Calu3 (cell line): ENCODE data around the gene NUBP1. TPM values are rescaled to one million over a fixed set of nuclear protein-coding genes. Genes with fewer than 3 reads are reported as not detected.

Experiments
- BruUV-seq: library from RNA; stranded (reverse); fragments of 400-500 nt; replicated peaks from 2 replicates; lab custom pipeline; 2021; lab: Mats Ljungman, UMichigan
- CTCF ChIA-PET: fragments of 300-600 bp; sonication (Branson Sonifier 250); formaldehyde crosslinking; loops from one replicate; lab custom pipeline; 2022; ENCODE audit warnings: antibody characterized with exemption; lab: Charles Lee
- DNase-seq: peaks from one replicate; pipeline ENCODE4 v3.0.0; 2022
- H3K27ac Mint-ChIP-seq: one replicate; pipeline ENCODE4 v1.8.0; 2022; ENCODE audit warnings: mixed read lengths; ENCODE audit not compliant: unreplicated experiment
- H3K27me3 Mint-ChIP-seq: one replicate; pipeline ENCODE4 v1.8.0; 2022; ENCODE audit warnings: mixed read lengths; ENCODE audit not compliant: unreplicated experiment
- H3K36me3 Mint-ChIP-seq: one replicate; pipeline ENCODE4 v1.8.0; 2022; ENCODE audit warnings: mild to moderate bottlenecking, moderate library complexity, mixed read lengths; ENCODE audit not compliant: insufficient read depth, unreplicated experiment
- H3K4me1 Mint-ChIP-seq: one replicate; pipeline ENCODE4 v1.8.0; 2022; ENCODE audit warnings: mild to moderate bottlenecking, low read depth, mixed read lengths; ENCODE audit not compliant: unreplicated experiment
- H3K4me3 Mint-ChIP-seq: one replicate; pipeline ENCODE4 v1.8.0; 2022; ENCODE audit warnings: mild to moderate bottlenecking, low read depth, moderate library complexity, mixed read lengths; ENCODE audit not compliant: unreplicated experiment
- H3K9me3 Mint-ChIP-seq: one replicate; pipeline ENCODE4 v1.8.0; 2022; ENCODE audit warnings: low read depth, mixed read lengths; ENCODE audit not compliant: unreplicated experiment
- CTCF ChIP-seq: fragments of 200-600 bp; IDR thresholded peaks from one replicate; pipeline ENCODE4 v1.8.0; 2022; ENCODE audit warnings: antibody characterized with exemption; ENCODE audit not compliant: unreplicated experiment
- intact Hi-C: fragments of 100-400 bp; cut with micrococcal nuclease; formaldehyde crosslinking; loops from one replicate; pipeline ENCODE4 v1.10.0; 2022; ENCODE audit not compliant: unreplicated experiment
- total RNA-seq: library from RNA; stranded (reverse); gene quantifications from 2 replicates; pipeline ENCODE4 v1.2.3, GENCODE V29; 2022

Gene NUBP1
- total RNA-seq, 1 experiment from 2014 or later, result 35.9 TPM

GRCh38 chr16:10745841-10746240 lies 2.2 kb downstream of the NUBP1 start:
- TF ChIP-seq CTCF, result no peak
- Mint-ChIP-seq H3K27me3 (no peaks in the 10 kb centered on the region), H3K27ac (no peak overlapping the region), H3K4me3 (no peak overlapping the region), H3K4me1 (peaks cover 31% of the 10 kb centered on the region), H3K36me3 (peaks cover 23% of the 10 kb centered on the region), H3K9me3 (no peaks in the 10 kb centered on the region)
- intact Hi-C loops, result loop anchor here (2.0 kb wide), 2 partner anchors 133 to 173 kb away; no protein-coding TSS in a partner anchor
- DNase-seq, result no peak
- BruUV-seq, result no TSS peak
- CTCF ChIA-PET, result no interaction called here

- Mint-ChIP-seq H3K27me3 (no peaks in the 10 kb centered on the region), H3K4me3 (no peak overlapping the region), H3K27ac (no peak overlapping the region), H3K36me3 (peaks cover 16% of the 10 kb centered on the region), H3K4me1 (peaks cover 7% of the 10 kb centered on the region), H3K9me3 (no peaks in the 10 kb centered on the region)
- intact Hi-C loops, result no loop called here
- CTCF ChIA-PET, result no interaction called here
- DNase-seq, result no peak
- TF ChIP-seq CTCF, result no peak
- no TSS peak for BruUV-seq
Measured at GRCh38 chr16:10750793-10751192, 7.2 kb downstream of the NUBP1 start.

- CTCF ChIA-PET, result no interaction called here
- TF ChIP-seq CTCF, result no peak
- Mint-ChIP-seq H3K4me3 (no peak overlapping the region), H3K27me3 (no peaks in the 10 kb centered on the region), H3K4me1 (peaks cover 7% of the 10 kb centered on the region), H3K36me3 (peaks cover 19% of the 10 kb centered on the region), H3K9me3 (no peaks in the 10 kb centered on the region), H3K27ac (no peak overlapping the region)
- intact Hi-C loops, result no loop called here
- BruUV-seq, result no TSS peak
- no peak for DNase-seq
Measured at GRCh38 chr16:10751291-10751697, 7.7 kb downstream of the NUBP1 start.

GRCh38 chr16:10752843-10753523 lies 9.3 kb downstream of the NUBP1 start:
- no peak for TF ChIP-seq CTCF
- no peak for DNase-seq
- CTCF ChIA-PET, result interaction anchor here (1.2 kb wide), 1 partner anchor 13 kb away, joined by 3 read pairs; no protein-coding TSS in a partner anchor
- H3K4me1 Mint-ChIP-seq, result peaks cover 7% of the 10 kb centered on the region
- intact Hi-C loops, result no loop called here
- H3K9me3 Mint-ChIP-seq, result no peaks in the 10 kb centered on the region
- H3K27me3 Mint-ChIP-seq, result no peaks in the 10 kb centered on the region
- H3K4me3 Mint-ChIP-seq, result no peak overlapping the region
- no TSS peak for BruUV-seq
- peaks cover 27% of the 10 kb centered on the region for H3K36me3 Mint-ChIP-seq
- no peak overlapping the region for H3K27ac Mint-ChIP-seq
